Measurements from ENCODE around the gene KLHL14. TPM values are rescaled to one million over a fixed set of nuclear protein-coding genes. Genes with fewer than 3 reads are reported as not detected.

KLHL14 gene
- total RNA-seq, 1 donor from 2014 or later = 7.0 TPM

DNA sequence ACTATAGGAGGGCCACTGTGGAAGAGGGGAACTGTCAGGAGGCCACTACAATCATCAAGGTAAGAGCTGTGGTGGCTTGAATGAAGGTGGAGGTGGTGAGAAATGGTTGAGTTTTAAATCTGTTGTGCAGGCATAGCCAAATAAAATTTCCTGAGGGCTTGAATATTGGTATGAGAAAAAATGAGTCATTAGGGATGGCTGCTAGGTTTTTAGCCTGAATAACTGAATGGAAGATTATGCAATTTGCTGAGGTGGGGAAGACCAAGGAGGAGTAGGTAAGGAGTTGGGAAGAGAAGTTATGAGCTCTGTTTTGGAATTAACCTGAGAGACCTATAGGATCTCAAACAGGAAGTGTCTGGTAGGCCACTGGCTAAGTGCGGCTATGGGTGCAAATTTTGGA is 84.0 kb downstream of the KLHL14 start:
- TF ChIP-seq, protein P1, sequence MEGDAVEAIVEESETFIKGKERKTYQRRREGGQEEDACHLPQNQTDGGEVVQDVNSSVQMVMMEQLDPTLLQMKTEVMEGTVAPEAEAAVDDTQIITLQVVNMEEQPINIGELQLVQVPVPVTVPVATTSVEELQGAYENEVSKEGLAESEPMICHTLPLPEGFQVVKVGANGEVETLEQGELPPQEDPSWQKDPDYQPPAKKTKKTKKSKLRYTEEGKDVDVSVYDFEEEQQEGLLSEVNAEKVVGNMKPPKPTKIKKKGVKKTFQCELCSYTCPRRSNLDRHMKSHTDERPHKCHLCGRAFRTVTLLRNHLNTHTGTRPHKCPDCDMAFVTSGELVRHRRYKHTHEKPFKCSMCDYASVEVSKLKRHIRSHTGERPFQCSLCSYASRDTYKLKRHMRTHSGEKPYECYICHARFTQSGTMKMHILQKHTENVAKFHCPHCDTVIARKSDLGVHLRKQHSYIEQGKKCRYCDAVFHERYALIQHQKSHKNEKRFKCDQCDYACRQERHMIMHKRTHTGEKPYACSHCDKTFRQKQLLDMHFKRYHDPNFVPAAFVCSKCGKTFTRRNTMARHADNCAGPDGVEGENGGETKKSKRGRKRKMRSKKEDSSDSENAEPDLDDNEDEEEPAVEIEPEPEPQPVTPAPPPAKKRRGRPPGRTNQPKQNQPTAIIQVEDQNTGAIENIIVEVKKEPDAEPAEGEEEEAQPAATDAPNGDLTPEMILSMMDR (IDR thresholded peaks at IDR 0.05; ENCODE audit: unreplicated experiment) = no peak
- H3K9me3 Mint-ChIP-seq (ENCODE audit: low read depth) = no peaks in the 10 kb centered on the region
- H3K27ac Mint-ChIP-seq = no peak overlapping the region
- no peaks in the 10 kb centered on the region for H3K27me3 Mint-ChIP-seq
- no peaks in the 10 kb centered on the region for H3K4me1 Mint-ChIP-seq (ENCODE audit: low read depth)
- H3K36me3 Mint-ChIP-seq (ENCODE audit: insufficient read depth) = no peaks in the 10 kb centered on the region
- DNase-seq (ENCODE audit: low spot score, unreplicated experiment) = no peak
- no peak overlapping the region for H3K4me3 Mint-ChIP-seq (ENCODE audit: low read depth)

DNA sequence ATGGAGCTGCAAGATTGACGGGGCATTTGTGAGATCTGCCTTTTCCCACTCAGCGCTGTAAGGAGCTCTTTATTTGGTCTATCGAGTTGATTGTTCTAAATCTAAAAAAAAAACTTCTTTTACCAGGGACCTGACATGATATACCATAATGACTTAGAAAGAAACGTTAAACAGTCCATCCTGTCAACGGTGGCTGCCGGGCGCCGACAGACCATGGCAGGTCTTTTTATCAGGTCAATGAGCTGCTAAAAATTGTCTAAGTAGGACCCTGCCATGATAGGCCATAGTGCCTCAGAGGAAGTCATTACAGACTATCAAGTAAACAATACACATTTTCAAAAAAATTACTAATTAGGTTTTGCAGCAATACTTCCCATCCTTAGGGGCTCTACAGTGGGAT is 87.9 kb downstream of the KLHL14 start:
- DNase-seq (ENCODE audit: low spot score, unreplicated experiment) = no peak
- Mint-ChIP-seq H3K4me1 (ENCODE audit: low read depth) (no peaks in the 10 kb centered on the region), H3K36me3 (ENCODE audit: insufficient read depth) (no peaks in the 10 kb centered on the region), H3K9me3 (ENCODE audit: low read depth) (no peaks in the 10 kb centered on the region), H3K27ac (no peak overlapping the region), H3K4me3 (ENCODE audit: low read depth) (no peak overlapping the region), H3K27me3 (no peaks in the 10 kb centered on the region)
- TF ChIP-seq, protein P1 (IDR thresholded peaks at IDR 0.05; ENCODE audit: unreplicated experiment) = no peak

GRCh38 chr18:32684096-32684495 is 88.7 kb downstream of the KLHL14 start:
- Mint-ChIP-seq H3K9me3 (ENCODE audit: low read depth) (no peaks in the 10 kb centered on the region), H3K27me3 (no peaks in the 10 kb centered on the region), H3K36me3 (ENCODE audit: insufficient read depth) (no peaks in the 10 kb centered on the region), H3K27ac (no peak overlapping the region), H3K4me1 (ENCODE audit: low read depth) (no peaks in the 10 kb centered on the region), H3K4me3 (ENCODE audit: low read depth) (no peak overlapping the region)
- no peak for DNase-seq (ENCODE audit: low spot score, unreplicated experiment)
- TF ChIP-seq, protein P1 (IDR thresholded peaks at IDR 0.05; ENCODE audit: unreplicated experiment) = no peak

- TF ChIP-seq, protein P1 (IDR thresholded peaks at IDR 0.05; ENCODE audit: unreplicated experiment) = no peak
- Mint-ChIP-seq H3K27ac (no peak overlapping the region), H3K4me3 (ENCODE audit: low read depth) (no peak overlapping the region), H3K36me3 (ENCODE audit: insufficient read depth) (no peaks in the 10 kb centered on the region), H3K4me1 (ENCODE audit: low read depth) (no peaks in the 10 kb centered on the region), H3K27me3 (no peaks in the 10 kb centered on the region), H3K9me3 (ENCODE audit: low read depth) (no peaks in the 10 kb centered on the region)
- no peak for DNase-seq (ENCODE audit: low spot score, unreplicated experiment)
Measured at GRCh38 chr18:32683044-32683443, 89.8 kb downstream of the KLHL14 start.

DNA sequence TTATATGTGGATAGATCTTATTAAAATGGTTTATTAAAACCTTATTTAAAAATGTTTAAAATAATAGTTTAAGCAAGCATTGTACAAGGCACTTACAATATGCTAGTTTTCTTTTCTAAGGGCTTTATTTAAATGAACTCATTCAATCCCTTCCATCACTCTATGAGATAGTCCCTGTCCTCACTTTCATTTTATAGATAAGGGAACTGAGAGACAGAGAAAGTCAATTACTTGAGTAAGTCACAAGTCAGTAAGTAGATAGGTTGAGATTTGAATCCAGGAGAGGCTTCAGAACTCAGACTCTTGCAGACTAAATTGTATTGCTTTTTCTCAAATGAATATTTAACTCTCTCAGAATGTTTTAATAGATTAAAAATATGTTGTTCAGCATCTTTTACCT is 95.2 kb downstream of the KLHL14 start:
- no peak overlapping the region for H3K27ac Mint-ChIP-seq
- peaks cover 4% of the 10 kb centered on the region for H3K36me3 Mint-ChIP-seq (ENCODE audit: insufficient read depth)
- no peak overlapping the region for H3K4me3 Mint-ChIP-seq (ENCODE audit: low read depth)
- no peaks in the 10 kb centered on the region for H3K27me3 Mint-ChIP-seq
- TF ChIP-seq, protein P1 (IDR thresholded peaks at IDR 0.05; ENCODE audit: unreplicated experiment) = no peak
- DNase-seq (ENCODE audit: low spot score, unreplicated experiment) = no peak
- H3K9me3 Mint-ChIP-seq (ENCODE audit: low read depth) = no peaks in the 10 kb centered on the region
- H3K4me1 Mint-ChIP-seq (ENCODE audit: low read depth) = peaks cover 2% of the 10 kb centered on the region
